GM21619 (cell line): ENCODE data around the gene SLC18A2.
A peak's percentile ranks its signal among the peaks of the same experiment; 100 is the strongest.
"Not testable (repeated sequence)": the region's sequence is repeated elsewhere in the genome, so short reads cannot be mapped to it uniquely, and the experiment has no call there.

ENCODE experiments used
- ATAC-seq: cut with Tn5 transposase; IDR thresholded peaks from one replicate; pipeline ENCODE4 v1.9.1; 2021; ENCODE audit not compliant: unreplicated experiment

SLC18A2 gene

DNA sequence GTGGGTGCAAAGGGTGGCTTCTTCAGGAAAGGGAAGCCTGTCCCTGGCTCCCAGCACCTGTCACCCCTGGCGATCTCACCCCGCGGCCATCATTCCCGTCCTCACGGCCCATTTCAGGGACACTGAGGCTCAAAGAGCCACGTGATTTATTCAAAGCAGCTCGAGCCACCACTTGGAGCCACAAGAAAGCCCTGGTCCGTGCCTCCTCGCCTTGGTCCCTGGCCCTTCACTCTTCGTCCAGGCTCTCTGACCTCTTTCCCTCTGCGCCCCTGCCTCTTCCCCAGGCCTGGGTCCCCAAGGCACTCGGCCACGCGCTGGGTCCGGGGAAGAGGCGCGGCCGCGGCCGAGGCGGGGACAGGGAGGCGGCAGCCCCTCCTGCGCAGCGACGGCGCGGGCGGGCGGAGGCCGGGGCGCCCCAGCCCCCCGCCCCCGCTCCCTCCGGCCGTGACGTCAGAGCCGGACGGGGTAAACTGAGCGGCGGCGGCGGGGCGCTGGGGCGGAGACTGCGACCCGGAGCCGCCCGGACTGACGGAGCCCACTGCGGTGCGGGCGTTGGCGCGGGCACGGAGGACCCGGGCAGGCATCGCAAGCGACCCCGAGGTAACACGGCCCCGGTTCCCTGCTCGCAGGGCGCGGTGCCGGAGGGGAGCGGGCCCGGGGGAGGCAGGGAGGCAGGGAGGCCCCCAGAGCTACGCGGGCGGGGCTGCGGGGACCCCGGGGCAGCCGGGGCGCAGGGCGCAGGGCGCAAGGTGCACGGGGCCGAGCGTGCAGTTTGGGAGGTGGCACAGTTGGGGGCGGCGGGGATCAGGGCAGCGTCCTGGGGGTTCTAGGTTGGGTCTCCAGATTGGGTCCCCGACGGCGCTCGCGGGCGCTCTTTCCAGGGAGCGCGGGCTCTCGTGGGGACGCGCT lies at the start of gene SLC18A2:
TSS of gene SLC18A2 (plus strand) at position 494 of the 909 bp plus-strand sequence. CDS start 580 bp downstream, outside the sequence.
- ATAC-seq: no peak

DNA sequence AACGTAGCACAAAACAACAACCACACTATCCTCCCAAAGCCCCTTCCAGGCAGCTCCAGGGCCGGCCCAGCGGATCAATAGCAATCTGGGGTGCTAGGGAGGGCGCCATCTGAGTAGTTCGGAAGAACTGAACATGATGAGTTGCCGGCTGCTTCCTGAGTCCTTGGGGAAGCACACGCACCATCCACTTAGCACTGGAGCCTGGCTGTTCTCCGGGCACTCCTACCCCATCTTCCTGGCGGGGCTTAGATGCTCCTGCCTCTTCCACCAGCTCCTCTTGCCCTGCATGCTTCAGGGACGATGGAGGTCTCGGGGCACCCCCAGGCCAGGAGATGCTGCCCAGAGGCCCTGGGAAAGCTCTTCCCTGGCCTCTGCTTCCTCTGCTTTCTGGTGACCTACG lies 43.7 kb upstream of the SLC18A2 start, which contains the start of gene KCNK18:
TSS of gene KCNK18 (plus strand) at position 301 of the 400 bp plus-strand sequence. CDS start at position 301, 0 bp downstream.
- no peak for ATAC-seq

DNA sequence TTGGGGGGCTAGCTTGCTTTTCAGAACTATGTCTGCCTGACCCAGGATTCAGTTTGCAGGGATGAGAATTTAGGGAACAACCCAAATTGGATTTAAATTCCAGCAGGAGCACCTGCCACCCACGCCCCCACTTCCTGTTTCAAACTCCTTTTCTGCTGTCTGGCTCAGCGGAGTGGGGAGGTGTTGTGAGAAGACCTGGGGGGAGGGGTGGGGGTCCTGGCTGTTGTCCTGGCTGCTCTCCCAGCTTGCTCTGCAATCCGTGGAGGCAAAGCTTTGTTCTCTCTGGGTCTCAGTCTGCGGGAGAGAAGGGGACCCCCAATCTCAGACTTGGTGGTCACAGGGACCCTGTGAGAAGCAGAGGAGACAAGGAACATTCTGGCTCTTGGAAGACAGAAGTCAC lies 42.8 kb upstream of the SLC18A2 start:
- ATAC-seq: no peak

- no peak for ATAC-seq
Observed at GRCh38 chr10:117201826-117202225, 39.1 kb upstream of the SLC18A2 start.

DNA sequence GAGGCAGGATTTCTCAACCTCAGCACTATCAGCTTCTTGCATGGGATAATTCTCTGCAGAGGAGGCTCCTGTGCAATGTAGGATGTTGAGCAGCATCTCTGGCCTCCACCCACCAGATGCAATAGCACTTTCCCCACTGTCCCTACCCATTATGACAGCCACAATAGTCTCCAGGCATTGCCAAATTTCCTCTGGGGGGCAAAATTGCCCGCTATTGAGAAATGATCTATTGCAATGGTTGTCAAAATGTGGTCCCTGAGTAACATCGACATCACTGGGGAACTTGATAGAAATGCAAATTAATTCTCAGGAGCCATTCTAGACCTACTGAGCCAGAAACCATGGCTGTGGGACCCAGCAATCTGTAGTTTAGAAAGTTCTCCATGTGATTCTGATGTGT lies 36.6 kb upstream of the SLC18A2 start:
- ATAC-seq: no peak

DNA sequence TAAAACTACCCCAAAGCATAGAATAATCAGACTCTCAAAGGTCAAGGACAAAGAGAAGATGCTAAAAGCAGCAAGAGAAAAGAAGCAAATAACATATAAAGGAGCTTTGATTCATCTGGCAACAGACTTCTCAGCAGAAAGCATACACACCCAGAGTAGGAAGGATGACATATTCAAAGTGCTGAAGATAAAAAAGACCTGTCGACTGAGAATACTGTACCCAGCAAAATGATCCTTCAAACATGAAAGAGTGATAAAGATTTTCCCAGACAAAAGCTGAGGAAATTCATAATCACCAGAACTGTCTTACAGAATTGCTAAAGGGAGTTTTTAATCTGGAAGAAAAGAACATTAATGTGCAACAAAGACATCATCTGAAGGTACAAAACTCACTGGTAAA lies 28.7 kb upstream of the SLC18A2 start:
- ATAC-seq: no peak

GRCh38 chr10:117214401-117214800 lies 26.5 kb upstream of the SLC18A2 start:
- ATAC-seq: no peak

DNA sequence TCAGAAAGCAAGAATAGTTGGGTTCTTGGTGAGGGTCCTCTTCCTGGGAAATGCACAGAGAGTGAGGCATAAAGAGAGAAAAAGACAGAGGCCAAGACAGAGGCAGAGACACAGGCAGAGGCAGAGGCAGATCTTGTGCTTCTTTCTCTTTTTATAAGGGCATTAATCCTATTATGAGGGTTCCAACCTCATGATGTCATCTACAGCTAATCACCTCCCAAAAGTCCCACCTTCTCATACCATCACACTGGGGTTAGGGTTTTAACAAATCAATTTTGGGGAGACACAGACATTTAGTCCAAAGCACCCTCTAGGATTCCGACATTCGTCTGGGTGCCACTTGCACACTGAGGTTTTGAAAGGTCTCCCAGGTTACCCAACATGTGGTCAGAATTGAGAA lies 25.8 kb upstream of the SLC18A2 start:
- no peak for ATAC-seq

- no peak for ATAC-seq
Observed at GRCh38 chr10:117216028-117216427, 24.9 kb upstream of the SLC18A2 start.

GRCh38 chr10:117216611-117217195 lies 24.2 kb upstream of the SLC18A2 start:
- peak; percentile 71 for ATAC-seq

- ATAC-seq: peak; percentile 46
Observed at GRCh38 chr10:117217196-117217761, 23.6 kb upstream of the SLC18A2 start.

DNA sequence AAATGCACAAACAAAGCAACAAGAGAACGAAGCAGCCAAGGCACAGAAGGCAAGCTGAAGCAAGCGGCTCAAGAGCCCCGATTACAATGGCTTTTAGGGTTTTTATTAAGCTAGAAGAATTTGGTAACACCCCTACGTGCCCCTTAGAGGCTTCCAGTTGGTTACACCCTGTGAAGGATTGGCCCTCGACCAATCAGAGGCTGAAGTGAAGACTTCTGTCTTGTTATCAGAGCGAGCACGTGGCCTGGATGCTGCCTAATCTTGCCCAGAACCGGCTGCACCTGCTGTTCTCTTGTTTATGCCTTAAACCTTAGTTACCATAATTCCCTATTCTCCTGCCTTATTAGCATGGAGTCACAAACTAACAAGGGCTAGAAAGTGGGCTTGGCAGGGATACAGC lies 22.3 kb upstream of the SLC18A2 start:
- ATAC-seq: no peak

GRCh38 chr10:117221156-117221711 lies 19.7 kb upstream of the SLC18A2 start:
- no peak for ATAC-seq

- ATAC-seq: no peak
Observed at GRCh38 chr10:117222552-117222951, 18.4 kb upstream of the SLC18A2 start.

GRCh38 chr10:117222976-117223692 lies 17.8 kb upstream of the SLC18A2 start:
- no peak for ATAC-seq

GRCh38 chr10:117223693-117224430 lies 17.1 kb upstream of the SLC18A2 start:
- ATAC-seq: no peak

- no peak for ATAC-seq
Observed at GRCh38 chr10:117224881-117225280, 16.0 kb upstream of the SLC18A2 start.

DNA sequence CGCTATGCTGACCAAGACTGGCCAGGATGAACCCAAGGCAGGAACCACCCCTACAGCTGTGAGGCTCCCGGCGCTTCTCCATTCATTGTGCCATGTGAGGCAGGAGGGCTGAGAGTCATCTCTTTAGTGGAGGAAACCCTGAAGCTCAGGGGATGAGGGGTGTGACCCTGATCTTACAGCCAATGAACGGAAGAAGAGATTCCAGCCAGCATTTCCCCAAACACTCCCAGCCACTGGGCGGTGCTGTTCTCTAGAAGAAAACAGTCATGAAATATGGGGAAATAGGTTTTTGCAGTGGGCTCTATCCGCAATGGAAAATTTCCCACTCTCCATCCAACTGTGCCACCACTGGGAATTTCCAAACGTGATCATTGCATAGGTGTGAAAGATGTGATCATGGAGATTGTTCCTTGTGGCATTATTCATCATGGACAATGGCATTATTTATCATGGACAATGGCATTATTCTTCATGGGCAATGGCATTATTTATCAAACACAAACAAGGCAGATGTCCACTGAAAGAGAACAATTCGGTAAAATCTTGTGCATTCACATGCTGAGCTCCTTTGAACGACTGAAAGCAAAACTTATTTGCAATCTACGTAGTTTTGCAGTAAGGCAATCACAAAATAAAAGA lies 14.0 kb upstream of the SLC18A2 start:
- peak; percentile 71 for ATAC-seq

GRCh38 chr10:117228210-117228609 lies 12.7 kb upstream of the SLC18A2 start:
- no peak for ATAC-seq

DNA sequence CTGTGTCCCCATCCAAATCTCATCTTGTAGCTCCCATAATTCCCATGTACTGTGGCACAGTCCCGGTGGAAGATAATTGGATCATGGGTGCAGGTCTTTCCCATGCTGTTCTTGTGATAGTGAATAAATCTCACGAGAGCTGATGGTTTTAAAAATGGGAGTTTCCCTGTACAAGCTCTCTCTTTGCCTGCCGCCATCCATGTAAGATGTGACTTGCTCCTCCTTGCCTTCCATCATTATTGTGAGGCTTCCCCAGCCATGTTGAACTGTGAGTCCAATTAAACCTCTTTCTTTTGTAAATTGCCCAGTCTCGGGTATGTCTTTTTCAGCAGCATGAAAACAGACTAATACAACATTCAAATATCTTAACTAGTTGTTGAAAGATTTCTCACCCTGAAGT lies 10.8 kb upstream of the SLC18A2 start:
- not testable (repeated sequence) for ATAC-seq
